GM12892 (cell line): ENCODE results near the gene CBLL1.

ENCODE experiments used
- POLR2AphosphoS5 ChIP-seq: IDR thresholded peaks from 2 replicates; pipeline ENCODE4 v1.6.1; 2011; ENCODE audit warnings: low read depth, low read length, control low read depth
- TAF1 ChIP-seq: IDR thresholded peaks from 2 replicates; pipeline ENCODE4 v1.6.1; 2011; ENCODE audit warnings: low read depth, mild to moderate bottlenecking, control low read depth, low read length, borderline replicate concordance

- TF ChIP-seq TAF1 (no peak), POLR2AphosphoS5 (no peak)
Observed at GRCh38 chr7:107799647-107800264, 55.8 kb downstream of the CBLL1 start.
